ENCODE measurements around the gene UMAD1.
A peak's percentile ranks its signal among the peaks of the same experiment; 100 is the strongest.

Gene UMAD1

GRCh38 chr7:7851991-7852390, 211.4 kb downstream of the UMAD1 start:
- H3K4me1 Mint-ChIP-seq: peaks cover 28% of the 10 kb centered on the region
- peaks cover 5% of the 10 kb centered on the region for H3K36me3 Mint-ChIP-seq
- ATAC-seq (no peak), DNase-seq (ENCODE audit: low spot score in 2 of 2) (no peak)
- peak overlapping the region; percentile 23 for H3K27ac Mint-ChIP-seq
- peaks cover 8% of the 10 kb centered on the region for H3K9me3 Mint-ChIP-seq
- no peak overlapping the region for H3K4me3 Mint-ChIP-seq

DNA sequence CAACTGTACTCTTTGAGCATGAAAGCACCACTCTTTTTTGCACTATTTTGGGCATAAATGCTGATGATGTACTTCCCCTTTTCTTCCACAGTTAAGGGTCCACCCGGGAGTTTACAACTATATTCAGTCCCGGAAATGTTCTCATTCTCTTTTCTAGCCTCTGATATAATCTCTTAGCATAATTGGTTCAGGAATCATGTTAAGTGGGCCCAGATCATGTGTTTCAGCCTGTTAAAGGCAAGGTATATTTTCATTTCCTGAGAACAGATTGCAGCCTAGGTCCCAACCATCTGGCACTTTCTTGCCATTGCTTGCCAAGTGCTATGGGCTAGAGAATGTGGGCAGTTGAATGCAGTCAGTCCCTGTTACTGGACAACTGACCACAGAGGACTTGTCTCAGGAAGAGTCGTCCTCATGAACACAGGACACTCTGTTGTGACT, 216.6 kb downstream of the UMAD1 start:
- Mint-ChIP-seq H3K9me3 (peaks cover 8% of the 10 kb centered on the region), H3K36me3 (peaks cover 5% of the 10 kb centered on the region), H3K4me3 (no peak overlapping the region), H3K27ac (no peak overlapping the region), H3K4me1 (peaks cover 7% of the 10 kb centered on the region)
- DNase-seq (ENCODE audit: low spot score in 2 of 2) (no peak), ATAC-seq (no peak)

DNA sequence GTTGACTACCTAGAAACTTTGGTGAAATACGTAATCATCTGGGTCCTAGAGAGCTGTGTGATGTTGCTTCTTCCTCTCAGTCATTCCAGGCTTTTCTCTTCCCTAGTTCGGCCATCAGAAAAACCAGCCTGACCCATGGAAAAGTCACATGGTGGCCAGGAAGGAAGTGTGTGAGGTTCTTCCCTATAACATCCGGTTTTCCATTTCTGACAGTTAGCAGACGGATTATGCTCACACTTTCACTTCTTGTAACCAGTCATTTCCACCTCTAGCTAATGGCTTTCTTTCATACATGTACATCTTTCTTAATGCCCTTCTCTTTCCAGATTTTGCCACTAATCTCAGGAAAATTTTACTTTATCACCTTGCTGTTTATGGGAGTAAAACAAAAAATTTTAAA, 218.0 kb downstream of the UMAD1 start:
- H3K4me3 Mint-ChIP-seq: no peak overlapping the region
- H3K4me1 Mint-ChIP-seq: peaks cover 7% of the 10 kb centered on the region
- H3K27ac Mint-ChIP-seq: no peak overlapping the region
- peaks cover 5% of the 10 kb centered on the region for H3K36me3 Mint-ChIP-seq
- ATAC-seq: no peak
- DNase-seq (ENCODE audit: low spot score in 2 of 2): no peak
- H3K9me3 Mint-ChIP-seq: peaks cover 8% of the 10 kb centered on the region

DNA sequence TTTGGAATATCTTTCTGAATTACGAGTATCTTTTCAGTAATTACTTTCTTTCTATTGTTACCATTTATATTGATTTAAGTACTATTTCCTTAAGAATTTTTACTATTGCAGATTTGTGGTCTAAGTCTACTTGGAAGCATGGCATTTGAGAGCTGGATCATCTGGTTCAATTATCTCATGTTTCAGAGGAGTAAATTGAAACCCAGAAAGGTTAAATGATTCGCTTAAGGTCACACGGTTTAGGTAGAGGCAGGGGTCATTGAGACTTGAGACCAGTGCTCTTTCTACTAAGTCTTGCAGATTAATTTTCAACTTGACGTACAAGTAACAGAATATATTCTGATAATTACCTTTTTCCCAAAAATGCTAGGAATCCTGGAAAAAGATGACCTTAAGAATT, 218.9 kb downstream of the UMAD1 start:
- DNase-seq (ENCODE audit: low spot score in 2 of 2) (no peak), ATAC-seq (no peak)
- peaks cover 7% of the 10 kb centered on the region for H3K4me1 Mint-ChIP-seq
- peaks cover 8% of the 10 kb centered on the region for H3K9me3 Mint-ChIP-seq
- H3K4me3 Mint-ChIP-seq: no peak overlapping the region
- H3K36me3 Mint-ChIP-seq: peaks cover 3% of the 10 kb centered on the region
- H3K27ac Mint-ChIP-seq: no peak overlapping the region

GRCh38 chr7:7861211-7861633, 220.7 kb downstream of the UMAD1 start:
- DNase-seq (ENCODE audit: low spot score in 2 of 2): no peak
- Mint-ChIP-seq H3K36me3 (no peaks in the 10 kb centered on the region), H3K27ac (no peak overlapping the region), H3K4me1 (peaks cover 7% of the 10 kb centered on the region), H3K4me3 (no peak overlapping the region), H3K9me3 (no peaks in the 10 kb centered on the region)
- peak; percentile 97 for ATAC-seq

DNA sequence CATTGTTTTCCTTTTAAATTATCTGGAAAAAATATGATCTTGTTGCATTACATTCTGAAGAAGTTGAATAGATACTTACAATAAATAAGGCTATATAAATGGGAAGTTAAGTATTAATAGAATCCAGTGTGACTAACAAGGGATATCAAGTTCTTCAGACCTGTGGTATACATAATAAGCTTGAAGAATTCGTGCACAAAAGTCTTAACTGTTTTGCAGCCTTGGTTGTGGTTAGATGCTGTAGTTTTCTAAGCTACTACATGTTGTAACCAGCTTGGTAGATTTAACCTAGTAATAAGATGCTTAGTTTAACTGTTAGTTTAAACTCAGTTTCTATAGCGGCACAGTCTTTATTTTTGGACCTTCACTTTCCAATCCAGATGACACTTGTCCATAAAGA, 221.8 kb downstream of the UMAD1 start:
- no peaks in the 10 kb centered on the region for H3K36me3 Mint-ChIP-seq
- DNase-seq (ENCODE audit: low spot score in 2 of 2) (no peak), ATAC-seq (no peak)
- no peak overlapping the region for H3K27ac Mint-ChIP-seq
- no peaks in the 10 kb centered on the region for H3K9me3 Mint-ChIP-seq
- no peak overlapping the region for H3K4me3 Mint-ChIP-seq
- peaks cover 7% of the 10 kb centered on the region for H3K4me1 Mint-ChIP-seq

- no peak for ATAC-seq
- DNase-seq (ENCODE audit: low spot score in 2 of 2): no peak
- Mint-ChIP-seq H3K4me1 (no peaks in the 10 kb centered on the region), H3K9me3 (no peaks in the 10 kb centered on the region), H3K27ac (no peak overlapping the region), H3K4me3 (no peak overlapping the region), H3K36me3 (no peaks in the 10 kb centered on the region)
Measured at GRCh38 chr7:7867846-7868571, 227.5 kb downstream of the UMAD1 start.

DNA sequence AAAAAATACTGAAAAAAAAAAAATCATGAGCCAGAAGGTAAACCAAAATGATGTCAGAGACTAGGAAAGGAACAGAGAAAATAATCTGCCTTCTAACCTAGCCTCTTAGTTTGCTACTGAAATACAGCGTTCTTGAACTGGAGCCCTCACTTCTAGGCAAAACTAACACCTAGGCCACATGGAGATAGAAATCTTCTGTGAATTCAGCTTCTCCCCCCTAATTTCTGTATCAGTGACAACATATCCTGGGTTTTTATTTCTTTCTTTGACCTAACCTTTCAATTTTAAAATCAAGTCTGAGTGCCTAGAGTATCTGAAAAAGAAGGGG, 228.0 kb downstream of the UMAD1 start:
- no peak for ATAC-seq
- no peaks in the 10 kb centered on the region for H3K36me3 Mint-ChIP-seq
- no peaks in the 10 kb centered on the region for H3K9me3 Mint-ChIP-seq
- no peak for DNase-seq (ENCODE audit: low spot score in 2 of 2)
- no peak overlapping the region for H3K4me3 Mint-ChIP-seq
- H3K27ac Mint-ChIP-seq: no peak overlapping the region
- no peaks in the 10 kb centered on the region for H3K4me1 Mint-ChIP-seq

GRCh38 chr7:7869036-7869435, 228.5 kb downstream of the UMAD1 start:
- H3K4me3 Mint-ChIP-seq: no peak overlapping the region
- DNase-seq (ENCODE audit: low spot score in 2 of 2) (no peak), ATAC-seq (no peak)
- H3K27ac Mint-ChIP-seq: no peak overlapping the region
- H3K9me3 Mint-ChIP-seq: no peaks in the 10 kb centered on the region
- H3K36me3 Mint-ChIP-seq: peaks cover 4% of the 10 kb centered on the region
- H3K4me1 Mint-ChIP-seq: no peaks in the 10 kb centered on the region

DNA sequence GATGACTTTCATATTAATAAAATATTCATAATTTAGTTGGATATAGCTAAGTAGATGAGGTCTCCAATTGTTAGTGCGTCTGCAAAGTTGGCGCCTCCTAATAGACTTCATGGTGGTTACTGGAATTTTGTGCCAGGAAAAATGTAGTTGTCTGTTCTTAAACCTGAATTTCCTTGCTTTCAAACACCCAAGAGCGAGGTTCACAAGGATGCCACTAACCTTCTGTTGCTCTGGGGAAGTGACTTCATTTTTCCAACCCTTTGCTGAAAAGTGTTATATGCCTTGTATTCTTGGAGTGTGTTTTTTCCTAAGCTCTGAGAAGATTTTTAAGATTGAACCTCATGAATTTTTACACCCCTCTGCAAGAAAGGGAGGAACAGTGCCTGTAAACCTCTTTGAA, 229.1 kb downstream of the UMAD1 start:
- no peaks in the 10 kb centered on the region for H3K4me1 Mint-ChIP-seq

DNA sequence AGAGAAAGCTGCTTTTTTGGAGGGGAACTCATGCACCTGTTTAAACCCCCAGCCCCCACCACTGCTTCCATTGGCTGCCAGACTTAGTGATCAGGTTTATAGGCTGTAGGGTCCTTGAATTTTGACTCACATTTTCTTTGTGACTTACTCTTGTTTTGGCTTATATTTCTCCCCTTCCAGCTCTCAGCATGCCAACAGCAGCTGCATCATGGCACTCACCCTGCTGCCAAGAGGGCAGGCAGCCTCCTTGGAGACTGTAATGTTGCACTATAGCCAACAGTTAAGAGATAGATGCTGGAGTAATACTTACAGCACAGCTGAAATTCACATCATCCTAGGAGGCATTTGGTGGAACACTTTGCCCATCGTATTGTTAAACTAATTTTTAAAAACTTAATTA, 230.0 kb downstream of the UMAD1 start:
- Mint-ChIP-seq H3K36me3 (peaks cover 8% of the 10 kb centered on the region), H3K9me3 (no peaks in the 10 kb centered on the region), H3K4me1 (no peaks in the 10 kb centered on the region), H3K4me3 (no peak overlapping the region), H3K27ac (no peak overlapping the region)
- ATAC-seq (no peak), DNase-seq (ENCODE audit: low spot score in 2 of 2) (no peak)

More for the DNA sequence above, 229.1 kb downstream of the UMAD1 start:
- ATAC-seq (no peak), DNase-seq (ENCODE audit: low spot score in 2 of 2) (no peak)
- Mint-ChIP-seq H3K36me3 (peaks cover 8% of the 10 kb centered on the region), H3K4me3 (no peak overlapping the region), H3K27ac (no peak overlapping the region), H3K9me3 (no peaks in the 10 kb centered on the region)

- Mint-ChIP-seq H3K9me3 (no peaks in the 10 kb centered on the region), H3K4me1 (no peaks in the 10 kb centered on the region), H3K4me3 (no peak overlapping the region), H3K27ac (no peak overlapping the region), H3K36me3 (peaks cover 8% of the 10 kb centered on the region)
- DNase-seq (ENCODE audit: low spot score in 2 of 2): no peak
- no peak for ATAC-seq
Measured at GRCh38 chr7:7876419-7876818, 235.9 kb downstream of the UMAD1 start.

DNA sequence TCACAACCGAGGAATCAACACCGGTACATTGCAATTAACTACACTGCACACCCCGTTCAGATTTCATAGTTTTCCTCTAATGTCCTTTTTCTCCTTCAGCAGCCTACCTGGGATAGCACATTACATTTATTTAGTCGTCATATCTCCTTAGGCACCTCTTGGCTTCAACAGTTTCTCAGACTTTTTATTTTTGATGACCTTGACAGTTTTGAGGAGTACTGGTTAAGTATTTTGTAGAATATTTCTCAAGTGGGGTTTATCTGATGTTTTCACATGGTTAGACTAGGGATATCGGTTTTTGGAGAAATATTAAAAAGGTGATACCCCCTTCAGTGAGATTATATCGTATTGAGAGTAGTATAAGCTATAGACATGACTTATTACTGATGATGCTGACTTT, 241.0 kb downstream of the UMAD1 start:
- H3K27ac Mint-ChIP-seq: no peak overlapping the region
- ATAC-seq (no peak), DNase-seq (ENCODE audit: low spot score in 2 of 2) (no peak)
- H3K9me3 Mint-ChIP-seq: no peaks in the 10 kb centered on the region
- H3K36me3 Mint-ChIP-seq: no peaks in the 10 kb centered on the region
- H3K4me1 Mint-ChIP-seq: no peaks in the 10 kb centered on the region
- H3K4me3 Mint-ChIP-seq: no peak overlapping the region

DNA sequence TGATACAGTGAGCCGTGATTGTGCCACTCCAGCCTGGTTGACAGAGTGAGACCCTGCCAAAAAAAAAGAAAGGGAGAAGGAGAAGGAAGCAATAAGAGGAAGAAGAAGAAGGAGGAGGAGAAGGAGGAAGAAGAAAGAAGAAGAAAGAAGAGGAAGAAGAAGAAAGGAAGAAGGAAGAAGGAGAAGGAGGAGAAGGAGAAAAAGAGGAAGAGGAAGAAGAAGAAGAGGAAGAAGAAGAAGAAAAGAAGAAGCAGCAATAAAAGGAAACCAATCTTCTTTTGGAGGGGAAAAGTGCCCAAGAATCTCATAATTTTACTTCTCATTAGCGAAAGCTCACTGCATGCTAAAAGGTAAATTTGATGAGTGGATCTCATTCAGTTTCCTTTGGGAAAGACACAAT, 242.3 kb downstream of the UMAD1 start:
- no peaks in the 10 kb centered on the region for H3K4me1 Mint-ChIP-seq
- H3K27ac Mint-ChIP-seq: peak overlapping the region; percentile 40
- H3K36me3 Mint-ChIP-seq: no peaks in the 10 kb centered on the region
- no peak for ATAC-seq
- no peak overlapping the region for H3K4me3 Mint-ChIP-seq
- no peaks in the 10 kb centered on the region for H3K9me3 Mint-ChIP-seq
- no peak for DNase-seq (ENCODE audit: low spot score in 2 of 2)

DNA sequence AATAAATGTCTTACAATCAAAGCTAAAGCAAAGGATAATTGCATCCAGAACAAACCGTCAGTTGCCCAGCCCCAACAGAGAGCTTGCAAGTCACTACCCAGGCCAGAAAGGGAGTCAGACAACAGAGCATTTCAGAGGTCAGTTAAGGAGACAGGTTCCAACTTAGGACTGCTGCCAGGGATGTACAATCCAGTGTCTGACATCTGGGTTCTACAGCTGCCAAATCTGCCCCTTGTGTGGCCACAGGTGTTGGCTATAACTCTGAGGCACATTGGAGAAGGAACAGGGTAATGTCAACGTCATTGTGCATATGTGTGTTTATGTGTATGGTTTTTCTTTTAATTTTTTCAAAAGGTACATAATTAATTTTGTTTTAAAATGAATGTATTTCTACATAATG, 242.8 kb downstream of the UMAD1 start:
- H3K36me3 Mint-ChIP-seq: no peaks in the 10 kb centered on the region
- no peaks in the 10 kb centered on the region for H3K4me1 Mint-ChIP-seq
- ATAC-seq (no peak), DNase-seq (ENCODE audit: low spot score in 2 of 2) (no peak)
- H3K9me3 Mint-ChIP-seq: no peaks in the 10 kb centered on the region
- no peak overlapping the region for H3K4me3 Mint-ChIP-seq
- no peak overlapping the region for H3K27ac Mint-ChIP-seq

DNA sequence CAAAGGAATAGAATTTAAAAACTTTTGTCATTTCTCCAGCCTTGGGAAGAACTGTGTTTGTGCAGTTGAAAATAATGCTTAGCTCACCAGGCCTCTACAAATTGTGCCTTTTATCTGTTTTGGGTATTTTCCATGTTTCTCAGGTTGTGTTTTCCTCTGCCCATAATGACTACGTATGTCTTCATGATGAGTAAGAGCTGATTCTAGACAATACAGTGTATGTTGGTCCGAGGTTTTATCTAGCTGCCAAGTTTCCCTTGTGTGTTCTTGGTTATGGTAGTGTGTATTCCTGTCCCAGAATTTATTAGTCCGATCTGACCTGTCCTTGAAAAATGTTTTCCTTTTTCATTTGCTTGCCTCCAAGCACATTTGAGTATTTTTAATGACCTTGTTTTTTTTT, 244.3 kb downstream of the UMAD1 start:
- H3K27ac Mint-ChIP-seq: no peak overlapping the region
- no peaks in the 10 kb centered on the region for H3K4me1 Mint-ChIP-seq
- DNase-seq (ENCODE audit: low spot score in 2 of 2): no peak
- H3K4me3 Mint-ChIP-seq: no peak overlapping the region
- no peaks in the 10 kb centered on the region for H3K36me3 Mint-ChIP-seq
- no peaks in the 10 kb centered on the region for H3K9me3 Mint-ChIP-seq
- peak; percentile 31 for ATAC-seq

Data from stimulated activated effector memory CD8-positive, alpha-beta T cell treated with anti-CD3 and anti-CD28 coated beads, Interleukin-12 subunit alpha, Interleukin-12 subunit beta, amount 100 ng/mL, for 72 hours (primary cell).